RPMI7951 (cell line): Measurements from ENCODE around the gene ACBD4. TPM values are rescaled to one million over a fixed set of nuclear protein-coding genes. Genes with fewer than 3 reads are reported as not detected.

Source experiments
- total RNA-seq: library from RNA; depleted of rRNA; stranded (reverse); fragments of >200 nt; shearing (Covaris generic); gene quantifications from 2 replicates; pipeline ENCODE4 v1.2.3, GENCODE V29; 2014; rRNA removed

ACBD4 gene
- total RNA-seq, 1 experiment from 2014 or later, result 1.1 TPM

Other genes with a start within 250 kb of the ACBD4 start
- gene EFTUD2, start 236.2 kb upstream of the ACBD4 start, total RNA-seq, result 90.2 and 90.8 TPM in 2 replicates
- 0.20 TPM in 1 of 2 replicates, not detected in the other for gene GFAP, start 220.2 kb upstream of the ACBD4 start, total RNA-seq
- 7.2 and 7.6 TPM in 2 replicates for gene KIF18B, start 187.9 kb upstream of the ACBD4 start, total RNA-seq
- 6.4 and 8.2 TPM in 2 replicates for gene C1QL1, start 167.4 kb upstream of the ACBD4 start, total RNA-seq
- 33.6 and 35.9 TPM in 2 replicates for gene DCAKD, start 84.1 kb upstream of the ACBD4 start, total RNA-seq
- 59.9 and 68.0 TPM in 2 replicates for gene NMT1, start 74.4 kb upstream of the ACBD4 start, total RNA-seq
- 11.7 and 15.3 TPM in 2 replicates for gene PLCD3, start 3.2 kb upstream of the ACBD4 start, total RNA-seq
- 3.5 and 4.4 TPM in 2 replicates for gene HEXIM1, start 12.8 kb downstream of the ACBD4 start, total RNA-seq
- 7.8 and 11.3 TPM in 2 replicates for gene HEXIM2, start 26.2 kb downstream of the ACBD4 start, total RNA-seq
- gene FMNL1, start 86.2 kb downstream of the ACBD4 start, total RNA-seq, result 10.3 and 13.1 TPM in 2 replicates
- not detected in 2 replicates for gene SPATA32, start 126.4 kb downstream of the ACBD4 start, total RNA-seq
- 2.9 and 5.7 TPM in 2 replicates for gene MAP3K14, start 181.3 kb downstream of the ACBD4 start, total RNA-seq